Measurements from ENCODE around the gene WBP4. TPM values are rescaled to one million over a fixed set of nuclear protein-coding genes. Genes with fewer than 3 reads are reported as not detected.

The WBP4 gene
- polyA plus RNA-seq, 3 donors = 2.8 to 3.8 (median 3.7) TPM

GRCh38 chr13:41098761-41099160, 37.5 kb downstream of the WBP4 start:
- Mint-ChIP-seq H3K9me3 (peaks cover 0 to 3% (median 0%) of the 10 kb centered on the region in 7 donors), H3K4me3 (no peak overlapping the region), H3K27ac (no peak overlapping the region), H3K27me3 (ENCODE audit: low read depth in 3 of 3) (peaks cover 0 to 2% (median 2%) of the 10 kb centered on the region in 3 donors), H3K4me1 (no peaks in the 10 kb centered on the region), H3K36me3 (no peaks in the 10 kb centered on the region)
- H3K9ac ChIP-seq (ENCODE audit: insufficient read depth, low read length, poor library complexity, severe bottlenecking) = no peak overlapping the region
- WGBS (ENCODE audit: insufficient coverage) = no CpG with 5 or more reads among the region's 1 CpG
- no peak for DNase-seq
- no peaks in the 10 kb centered on the region for H3K4me1 ChIP-seq (ENCODE audit: control insufficient read depth in 1 of 2, insufficient read depth in 2 of 2, low read length in 2 of 2)
- intact Hi-C loops (cut with micrococcal nuclease) = no loop called here
- no peaks in the 10 kb centered on the region for H3K27me3 ChIP-seq (ENCODE audit: control insufficient read depth in 2 of 2, insufficient read depth in 2 of 2, low read length in 2 of 2)
- H3K4me2 ChIP-seq (replicated peaks; ENCODE audit: extremely low read depth, low read length, poor library complexity, severe bottlenecking) = no peak overlapping the region
- no peak overlapping the region for H2AFZ ChIP-seq (ENCODE audit: insufficient read depth, low read depth, low read length, poor library complexity, severe bottlenecking)
- no peaks in the 10 kb centered on the region for H3K9me3 ChIP-seq (replicated peaks in 1 of 2; ENCODE audit: control insufficient read depth in 1 of 2, insufficient read depth in 1 of 2, low read length in 2 of 2)
- TF ChIP-seq CTCF (IDR thresholded peaks at IDR 0.05) = no peak
- no peaks in the 10 kb centered on the region for H3K36me3 ChIP-seq (replicated peaks in 1 of 2; ENCODE audit: control insufficient read depth in 1 of 2, insufficient read depth in 2 of 2, low read length in 2 of 2)
- H4K20me1 ChIP-seq (ENCODE audit: insufficient read depth, low read length) = no peaks in the 10 kb centered on the region
- H3K4me3 ChIP-seq (replicated peaks in 1 of 3; ENCODE audit: low read depth in 2 of 3, low read length in 3 of 3) = no peak overlapping the region
- no peak overlapping the region for H3K27ac ChIP-seq (ENCODE audit: low read depth in 1 of 2, low read length in 2 of 2)
- H3K79me2 ChIP-seq (ENCODE audit: insufficient read depth, low read length) = no peaks in the 10 kb centered on the region

DNA sequence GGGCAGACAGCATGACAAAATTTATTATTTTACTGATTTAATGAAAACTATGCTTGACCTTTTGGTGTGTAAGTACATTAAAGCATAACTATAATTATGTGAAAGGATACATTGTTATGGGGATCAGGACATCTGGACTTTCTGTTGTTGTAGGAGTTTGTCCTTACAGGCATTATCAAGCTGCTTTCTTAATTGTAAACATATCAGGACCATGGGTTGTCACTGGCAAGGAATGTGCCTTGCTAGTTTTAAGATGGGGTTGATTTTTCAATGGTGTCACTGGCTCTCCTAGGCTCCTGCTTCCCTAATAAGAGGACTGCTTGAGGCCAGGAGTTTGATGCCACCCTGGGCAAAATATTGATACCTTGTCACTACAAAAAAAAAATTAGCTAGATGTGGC, 38.7 kb downstream of the WBP4 start:
- no peak overlapping the region for H3K4me3 Mint-ChIP-seq
- peaks cover 0 to 2% (median 2%) of the 10 kb centered on the region in 3 donors for H3K27me3 Mint-ChIP-seq (ENCODE audit: low read depth in 3 of 3)
- Histone ChIP-seq H3K9me3 (replicated peaks in 1 of 2; ENCODE audit: control insufficient read depth in 1 of 2, insufficient read depth in 1 of 2, low read length in 2 of 2) (no peaks in the 10 kb centered on the region), H3K9ac (ENCODE audit: insufficient read depth, low read length, poor library complexity, severe bottlenecking) (no peak overlapping the region), H3K4me2 (replicated peaks; ENCODE audit: extremely low read depth, low read length, poor library complexity, severe bottlenecking) (no peak overlapping the region), H3K27me3 (ENCODE audit: control insufficient read depth in 2 of 2, insufficient read depth in 2 of 2, low read length in 2 of 2) (no peaks in the 10 kb centered on the region), H3K36me3 (replicated peaks in 1 of 2; ENCODE audit: control insufficient read depth in 1 of 2, insufficient read depth in 2 of 2, low read length in 2 of 2) (no peaks in the 10 kb centered on the region), H3K4me1 (ENCODE audit: control insufficient read depth in 1 of 2, insufficient read depth in 2 of 2, low read length in 2 of 2) (no peaks in the 10 kb centered on the region), H3K79me2 (ENCODE audit: insufficient read depth, low read length) (no peaks in the 10 kb centered on the region), H3K4me3 (replicated peaks in 1 of 3; ENCODE audit: low read depth in 2 of 3, low read length in 3 of 3) (no peak overlapping the region), H3K27ac (ENCODE audit: low read depth in 1 of 2, low read length in 2 of 2) (no peak overlapping the region), H4K20me1 (ENCODE audit: insufficient read depth, low read length) (no peaks in the 10 kb centered on the region), H2AFZ (ENCODE audit: insufficient read depth, low read depth, low read length, poor library complexity, severe bottlenecking) (no peak overlapping the region)
- intact Hi-C loops (cut with micrococcal nuclease) = no loop called here
- no peak for DNase-seq
- H3K27ac Mint-ChIP-seq = no peak overlapping the region
- H3K9me3 Mint-ChIP-seq = peaks cover 0 to 5% (median 0%) of the 10 kb centered on the region in 7 donors
- H3K4me1 Mint-ChIP-seq = no peaks in the 10 kb centered on the region
- no peak for TF ChIP-seq CTCF (IDR thresholded peaks at IDR 0.05)
- no peaks in the 10 kb centered on the region for H3K36me3 Mint-ChIP-seq
